ENCODE results near the gene TMEM175.

DNA sequence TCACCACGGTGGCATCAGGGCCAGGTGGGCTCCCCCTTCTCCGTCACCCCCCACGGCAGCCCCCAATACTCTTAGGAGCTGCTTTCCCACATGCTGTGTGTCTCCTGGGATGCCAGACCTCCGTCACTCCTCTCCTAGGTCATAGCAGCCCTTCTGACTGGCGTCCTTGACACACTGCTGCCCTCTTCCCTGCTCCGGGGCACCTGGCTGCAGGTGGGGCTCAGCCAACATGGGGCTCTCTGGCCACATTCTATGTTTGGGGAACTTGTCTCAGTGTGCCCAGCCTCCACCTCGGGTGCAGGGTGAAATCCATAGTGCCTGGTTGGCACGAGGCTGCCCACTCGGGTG is 13.8 kb downstream of the TMEM175 start:
- TF ChIP-seq, protein P1, sequence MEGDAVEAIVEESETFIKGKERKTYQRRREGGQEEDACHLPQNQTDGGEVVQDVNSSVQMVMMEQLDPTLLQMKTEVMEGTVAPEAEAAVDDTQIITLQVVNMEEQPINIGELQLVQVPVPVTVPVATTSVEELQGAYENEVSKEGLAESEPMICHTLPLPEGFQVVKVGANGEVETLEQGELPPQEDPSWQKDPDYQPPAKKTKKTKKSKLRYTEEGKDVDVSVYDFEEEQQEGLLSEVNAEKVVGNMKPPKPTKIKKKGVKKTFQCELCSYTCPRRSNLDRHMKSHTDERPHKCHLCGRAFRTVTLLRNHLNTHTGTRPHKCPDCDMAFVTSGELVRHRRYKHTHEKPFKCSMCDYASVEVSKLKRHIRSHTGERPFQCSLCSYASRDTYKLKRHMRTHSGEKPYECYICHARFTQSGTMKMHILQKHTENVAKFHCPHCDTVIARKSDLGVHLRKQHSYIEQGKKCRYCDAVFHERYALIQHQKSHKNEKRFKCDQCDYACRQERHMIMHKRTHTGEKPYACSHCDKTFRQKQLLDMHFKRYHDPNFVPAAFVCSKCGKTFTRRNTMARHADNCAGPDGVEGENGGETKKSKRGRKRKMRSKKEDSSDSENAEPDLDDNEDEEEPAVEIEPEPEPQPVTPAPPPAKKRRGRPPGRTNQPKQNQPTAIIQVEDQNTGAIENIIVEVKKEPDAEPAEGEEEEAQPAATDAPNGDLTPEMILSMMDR (IDR thresholded peaks at IDR 0.05): no peak
- TF ChIP-seq POLR2A (IDR thresholded peaks at IDR 0.05) (no peak), POLR2AphosphoS5 (IDR thresholded peaks at IDR 0.05; ENCODE audit: insufficient read depth in 1 of 2, low read depth in 1 of 2) (no peak)

Measured in vagina (tissue), 2 donors.